ENCODE data around the gene ASF1A. TPM values are rescaled to one million over a fixed set of nuclear protein-coding genes. Genes with fewer than 3 reads are reported as not detected.

Gene ASF1A
- total and polyA plus RNA-seq, 10 of the 15 experiments (the other 5 are each of a cell fraction or from before 2014, with no cell fraction given), result 23.7 to 103 (median 31.5) TPM

GRCh38 chr6:118853408-118853807, 40.5 kb upstream of the ASF1A start:
- ATAC-seq (no peak), DNase-seq (ENCODE audit: low read depth, low spot score) (no peak), FAIRE-seq (no peak)
- ChIA-PET POLR2A (no interaction called here), CTCF (interaction anchor here (0.7 to 1.3 kb wide), 3 partner anchors 8 to 43 kb away, joined by 3 to 7 read pairs (median 4); no protein-coding TSS in a partner anchor), RAD21 (ENCODE audit: unreplicated experiment) (no interaction called here), SMC1A (ENCODE audit: uncharacterized antibody, unreplicated experiment) (no interaction called here)
- H3K4me2 ChIP-seq (ENCODE audit: control insufficient read depth, insufficient read depth), result no peak overlapping the region
- BruUV-seq (replicated peaks), result no TSS peak
- H3K4me3 ChIP-seq, result no peak overlapping the region
- no peaks in the 10 kb centered on the region for H3K36me3 ChIP-seq (ENCODE audit: control insufficient read depth in 2 of 2, insufficient read depth in 2 of 2, low read length in 1 of 2)
- TF ChIP-seq HDAC6 (IDR thresholded peaks at IDR 0.05; ENCODE audit: unreplicated experiment), result no peak
- H3K9ac ChIP-seq (ENCODE audit: control insufficient read depth, insufficient read depth, low read length), result no peak overlapping the region
- H3K27me3 ChIP-seq (replicated peaks in 1 of 2; ENCODE audit: control insufficient read depth in 2 of 2, insufficient read depth in 2 of 2, low read length in 1 of 2), result no peaks in the 10 kb centered on the region
- WGBS (ENCODE audit: insufficient coverage, insufficient replicate concordance, low lambda C conversion rate, missing lambda C conversion rate), result 89% methylated on average over 5 of the region's 5 CpGs
- in situ Hi-C loops (cut with MboI) (no loop called here), intact Hi-C loops (cut with micrococcal nuclease; ENCODE audit: unreplicated experiment) (no loop called here)
- no peaks in the 10 kb centered on the region; the same call in 1 of the 2 replicates for H3K79me2 ChIP-seq (ENCODE audit: control insufficient read depth, insufficient read depth, low read length)
- H3K9me3 ChIP-seq (replicated peaks; ENCODE audit: control insufficient read depth, insufficient read depth, low read length), result no peaks in the 10 kb centered on the region
- no peaks in the 10 kb centered on the region for H4K20me1 ChIP-seq (ENCODE audit: control insufficient read depth, insufficient read depth)
- no peaks in the 10 kb centered on the region for H3K4me1 ChIP-seq (ENCODE audit: control insufficient read depth, insufficient read depth, low read length)
- no peak overlapping the region for H3K27ac ChIP-seq (ENCODE audit: control insufficient read depth, insufficient read depth)
- no peak overlapping the region for H2AFZ ChIP-seq (ENCODE audit: control insufficient read depth, low read depth, low read length)

DNA sequence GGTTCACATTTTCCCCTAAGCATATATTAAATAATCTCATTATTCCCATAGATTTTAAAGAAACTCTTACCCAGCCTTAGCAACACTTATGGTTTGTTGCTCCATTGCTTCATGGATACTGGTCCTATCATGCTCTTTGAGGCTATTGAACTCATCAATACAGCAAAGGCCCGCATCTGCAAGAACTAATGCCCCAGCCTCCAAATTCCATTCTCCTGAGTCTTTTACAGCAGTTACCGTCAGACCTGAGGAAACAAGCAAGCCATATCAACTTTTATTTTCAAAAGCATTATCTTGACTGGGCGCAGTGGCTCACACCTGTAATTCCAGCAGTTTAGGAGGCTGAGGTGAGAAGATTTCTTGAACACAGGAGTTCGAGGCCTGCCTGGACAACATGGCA, 37.7 kb upstream of the ASF1A start:
- no peak for FAIRE-seq
- H3K4me2 ChIP-seq (ENCODE audit: control insufficient read depth, insufficient read depth), result no peak overlapping the region
- H3K9ac ChIP-seq (ENCODE audit: control insufficient read depth, insufficient read depth, low read length), result no peak overlapping the region
- H3K4me3 ChIP-seq, result no peak overlapping the region
- no peak for ATAC-seq
- H3K27me3 ChIP-seq (replicated peaks in 1 of 2; ENCODE audit: control insufficient read depth in 2 of 2, insufficient read depth in 2 of 2, low read length in 1 of 2), result no peaks in the 10 kb centered on the region
- intact Hi-C loops (cut with micrococcal nuclease; ENCODE audit: unreplicated experiment), result no loop called here
- BruUV-seq (replicated peaks), result no TSS peak
- ChIA-PET RAD21 (ENCODE audit: unreplicated experiment) (no interaction called here), SMC1A (ENCODE audit: uncharacterized antibody, unreplicated experiment) (interaction anchor here (1.8 kb wide), 1 partner anchor 11 kb away, joined by 8 read pairs; no protein-coding TSS in a partner anchor), POLR2A (no interaction called here), CTCF (interaction anchor here (1.0 to 1.9 kb wide), 3 partner anchors 9 to 40 kb away, joined by 4 to 7 read pairs (median 5); no protein-coding TSS in a partner anchor)
- no peak overlapping the region for H2AFZ ChIP-seq (ENCODE audit: control insufficient read depth, low read depth, low read length)
- H4K20me1 ChIP-seq (ENCODE audit: control insufficient read depth, insufficient read depth), result no peaks in the 10 kb centered on the region
- DNase-seq (ENCODE audit: low read depth, low spot score), result no peak
- no peak overlapping the region for H3K27ac ChIP-seq (ENCODE audit: control insufficient read depth, insufficient read depth)
- H3K4me1 ChIP-seq (ENCODE audit: control insufficient read depth, insufficient read depth, low read length), result no peaks in the 10 kb centered on the region
- H3K36me3 ChIP-seq (ENCODE audit: control insufficient read depth in 2 of 2, insufficient read depth in 2 of 2, low read length in 1 of 2), result 0 out of 4 replicates have a peak, but pooled peaks cover 0 to 2% of the 10 kb centered on the region in 2 experiments
- no peak for TF ChIP-seq ESRRA (IDR thresholded peaks at IDR 0.05; ENCODE audit: low read length)
- no peak for TF ChIP-seq CBX5 (IDR thresholded peaks at IDR 0.05; ENCODE audit: low read depth)
- no peak for TF ChIP-seq MYC (IDR thresholded peaks at IDR 0.05; ENCODE audit: insufficient read depth, insufficient read length, insufficient replicate concordance, low read length, severe bottlenecking)
- TF ChIP-seq NBN (IDR thresholded peaks at IDR 0.05), result no peak
- TF ChIP-seq, protein P1, sequence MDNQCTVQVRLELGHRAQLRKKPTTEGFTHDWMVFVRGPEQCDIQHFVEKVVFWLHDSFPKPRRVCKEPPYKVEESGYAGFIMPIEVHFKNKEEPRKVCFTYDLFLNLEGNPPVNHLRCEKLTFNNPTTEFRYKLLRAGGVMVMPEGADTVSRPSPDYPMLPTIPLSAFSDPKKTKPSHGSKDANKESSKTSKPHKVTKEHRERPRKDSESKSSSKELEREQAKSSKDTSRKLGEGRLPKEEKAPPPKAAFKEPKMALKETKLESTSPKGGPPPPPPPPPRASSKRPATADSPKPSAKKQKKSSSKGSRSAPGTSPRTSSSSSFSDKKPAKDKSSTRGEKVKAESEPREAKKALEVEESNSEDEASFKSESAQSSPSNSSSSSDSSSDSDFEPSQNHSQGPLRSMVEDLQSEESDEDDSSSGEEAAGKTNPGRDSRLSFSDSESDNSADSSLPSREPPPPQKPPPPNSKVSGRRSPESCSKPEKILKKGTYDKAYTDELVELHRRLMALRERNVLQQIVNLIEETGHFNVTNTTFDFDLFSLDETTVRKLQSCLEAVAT (IDR thresholded peaks at IDR 0.05), result no peak
- in situ Hi-C loops (cut with MboI), result no loop called here
- no peaks in the 10 kb centered on the region; the same call in 1 of the 2 replicates for H3K79me2 ChIP-seq (ENCODE audit: control insufficient read depth, insufficient read depth, low read length)
- H3K9me3 ChIP-seq (replicated peaks; ENCODE audit: control insufficient read depth, insufficient read depth, low read length), result peaks cover 3% of the 10 kb centered on the region; the same call in 2 of the 3 replicates
- 93% methylated on average over 4 of the region's 4 CpGs for WGBS (ENCODE audit: insufficient coverage, insufficient replicate concordance, low lambda C conversion rate, missing lambda C conversion rate)

Measured in GM12878 (cell line).